ENCODE results near the gene LRRK1.

Gene LRRK1

GRCh38 chr15:101039461-101039860 lies 120.3 kb downstream of the LRRK1 start:
- DNase-seq (ENCODE audit: low spot score), result no peak
- TF ChIP-seq CTCF (IDR thresholded peaks at IDR 0.05; ENCODE audit: extremely low read depth, missing control alignments), result no peak

- TF ChIP-seq CTCF (IDR thresholded peaks at IDR 0.05; ENCODE audit: extremely low read depth, missing control alignments), result no peak
- no peak for DNase-seq (ENCODE audit: low spot score)
These were observed 123.2 kb downstream of the LRRK1 start for GRCh38 chr15:101042320-101042719.

- DNase-seq (ENCODE audit: low spot score), result no peak
- TF ChIP-seq CTCF (IDR thresholded peaks at IDR 0.05; ENCODE audit: extremely low read depth, missing control alignments), result no peak
These were observed 123.9 kb downstream of the LRRK1 start for GRCh38 chr15:101043011-101043410.

- DNase-seq (ENCODE audit: low spot score), result no peak
- TF ChIP-seq CTCF (IDR thresholded peaks at IDR 0.05; ENCODE audit: extremely low read depth, missing control alignments), result no peak
These were observed 124.9 kb downstream of the LRRK1 start for GRCh38 chr15:101043911-101044624.

GRCh38 chr15:101044625-101045235 lies 125.6 kb downstream of the LRRK1 start:
- DNase-seq (ENCODE audit: low spot score), result no peak
- no peak for TF ChIP-seq CTCF (IDR thresholded peaks at IDR 0.05; ENCODE audit: extremely low read depth, missing control alignments)

- no peak for DNase-seq (ENCODE audit: low spot score)
- no peak for TF ChIP-seq CTCF (IDR thresholded peaks at IDR 0.05; ENCODE audit: extremely low read depth, missing control alignments)
These were observed 126.1 kb downstream of the LRRK1 start for GRCh38 chr15:101045236-101045646.

- no peak for TF ChIP-seq CTCF (IDR thresholded peaks at IDR 0.05; ENCODE audit: extremely low read depth, missing control alignments)
- no peak for DNase-seq (ENCODE audit: low spot score)
These were observed 126.9 kb downstream of the LRRK1 start for GRCh38 chr15:101045835-101046691.
